Adrenal gland (tissue), 5 donors: Measurements from ENCODE around the gene TMEM169.

Experiments
- POLR2A ChIP-seq, 2 donors: fragments of 450-650 bp; IDR thresholded peaks; one replicate each; pipeline ENCODE4 v1.6.1; 2017; ENCODE audit warnings: antibody characterized with exemption in 2 of 2, mild to moderate bottlenecking in 2 of 2, moderate library complexity in 1 of 2
- TF ChIP-seq, protein P1 (sequence below), 6 experiments: fragments of 450-650 bp in 4 of 6; fragments of 200-600 bp in 2 of 6; sonication (generic) in 1 of 6; IDR thresholded peaks; 1 replicate in 5 of 6; 2 replicates in 1 of 6; pipeline versions ENCODE4 v1.5.1 to v1.8.0; 2016 to 2021; ENCODE audit warnings: antibody characterized with exemption in 6 of 6, mild to moderate bottlenecking in 2 of 6, moderate library complexity in 1 of 6
- donor health status: DM: no; HTN: no; CAD: no.

DNA sequence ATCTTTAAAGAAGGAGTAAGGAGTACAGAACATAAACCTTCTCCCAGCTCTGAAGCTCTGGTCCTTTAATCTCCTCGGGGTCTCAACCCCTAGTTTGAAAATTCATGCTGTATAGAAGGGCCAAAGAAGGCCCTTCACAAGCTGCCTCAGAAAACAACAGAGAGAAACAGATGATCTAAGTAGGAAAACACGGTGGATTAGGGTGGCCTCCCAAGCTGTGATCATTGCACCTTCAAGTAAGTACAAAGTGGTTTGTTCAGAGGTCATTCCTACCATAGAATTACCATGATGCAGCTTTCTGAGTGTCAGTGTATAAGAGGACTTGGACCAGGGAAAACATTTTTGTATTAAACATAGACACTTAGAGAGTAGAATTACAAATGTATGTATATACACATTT is 10.9 kb downstream of the TMEM169 start:
- TF ChIP-seq, protein P1, sequence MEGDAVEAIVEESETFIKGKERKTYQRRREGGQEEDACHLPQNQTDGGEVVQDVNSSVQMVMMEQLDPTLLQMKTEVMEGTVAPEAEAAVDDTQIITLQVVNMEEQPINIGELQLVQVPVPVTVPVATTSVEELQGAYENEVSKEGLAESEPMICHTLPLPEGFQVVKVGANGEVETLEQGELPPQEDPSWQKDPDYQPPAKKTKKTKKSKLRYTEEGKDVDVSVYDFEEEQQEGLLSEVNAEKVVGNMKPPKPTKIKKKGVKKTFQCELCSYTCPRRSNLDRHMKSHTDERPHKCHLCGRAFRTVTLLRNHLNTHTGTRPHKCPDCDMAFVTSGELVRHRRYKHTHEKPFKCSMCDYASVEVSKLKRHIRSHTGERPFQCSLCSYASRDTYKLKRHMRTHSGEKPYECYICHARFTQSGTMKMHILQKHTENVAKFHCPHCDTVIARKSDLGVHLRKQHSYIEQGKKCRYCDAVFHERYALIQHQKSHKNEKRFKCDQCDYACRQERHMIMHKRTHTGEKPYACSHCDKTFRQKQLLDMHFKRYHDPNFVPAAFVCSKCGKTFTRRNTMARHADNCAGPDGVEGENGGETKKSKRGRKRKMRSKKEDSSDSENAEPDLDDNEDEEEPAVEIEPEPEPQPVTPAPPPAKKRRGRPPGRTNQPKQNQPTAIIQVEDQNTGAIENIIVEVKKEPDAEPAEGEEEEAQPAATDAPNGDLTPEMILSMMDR (IDR thresholded peaks at IDR 0.05), result no peak
- TF ChIP-seq POLR2A (IDR thresholded peaks at IDR 0.05), result no peak
